K562 (cell line): ENCODE data around the gene PRUNE1. TPM values are rescaled to one million over a fixed set of nuclear protein-coding genes. Genes with fewer than 3 reads are reported as not detected.

ENCODE experiments used
- CBFB ChIP-seq: sonication (generic); formaldehyde crosslinking; IDR thresholded peaks from 2 replicates; pipeline ENCODE4 v1.4.0; 2020; ENCODE audit warnings: mild to moderate bottlenecking, missing genetic modification reagents
- CBX5 ChIP-seq: IDR thresholded peaks from 2 replicates; pipeline ENCODE4 v1.6.1; 2014; ENCODE audit warnings: low read depth, borderline replicate concordance
- EGR1 ChIP-seq: fragments of 450-650 bp; conservative IDR thresholded peaks from 2 replicates; pipeline ENCODE4 v1.6.1; 2017; ENCODE audit warnings: mild to moderate bottlenecking
- SRSF9 ChIP-seq: fragments of 200-400 bp; formaldehyde crosslinking; IDR thresholded peaks from 2 replicates; pipeline ENCODE4 v1.6.1; 2017; ENCODE audit warnings: low read depth, low read length, borderline replicate concordance
- TRIM24 ChIP-seq, 2 experiments: fragments of 450-650 bp; IDR thresholded peaks; 2 replicates each; pipeline ENCODE4 v1.6.1; 2016
- ZFX ChIP-seq: sonication (generic); formaldehyde crosslinking; IDR thresholded peaks from 2 replicates; pipeline ENCODE4 v1.8.0; 2022; ENCODE audit warnings: mild to moderate bottlenecking, missing genetic modification reagents, moderate library complexity
- ZNF140 ChIP-seq: fragments of 250-450 bp; sonication (Bioruptor Pico); IDR thresholded peaks from 2 replicates; pipeline ENCODE4 v1.8.0; 2021; ENCODE audit warnings: moderate library complexity, mild to moderate bottlenecking, inconsistent platforms
- ZNF507 ChIP-seq: conservative IDR thresholded peaks from 2 replicates; pipeline ENCODE4 v1.6.1; 2017; ENCODE audit warnings: missing genetic modification characterization, missing compliant biosample characterization
- polyA plus RNA-seq, 8 experiments: library from polyadenylated mRNA; depleted of rRNA in 4 of 8; stranded (reverse) in 5 of 8; unstranded in 3 of 8; fragments of >200 nt; fragmentation: Nextera tagmentation in 2 of 8; fragmentation: Illumina TruSeq in 1 of 8; extraction: Ambion mirVana in 2 of 8; extraction: Trizol in 1 of 8; gene quantifications; 2 replicates each; pipeline versions ENCODE4 v1.2.1 to v1.2.3, GENCODE V29; 2011 to 2014; ENCODE audit warnings: inconsistent platforms in 1 of 8, missing spikeins in 1 of 8
- total RNA-seq, 7 experiments: library from RNA; depleted of rRNA in 6 of 7; stranded (reverse); fragments of >200 nt in 6 of 7; fragmentation: Illumina TruSeq in 2 of 7; extraction: Trizol in 2 of 7; gene quantifications; 2 replicates each; pipeline versions ENCODE4 v1.2.1 to v1.2.3, GENCODE V29; 2011 to 2021; ENCODE audit warnings: low replicate concordance in 1 of 7
- TF ChIP-seq, protein P1 (sequence below): fragments of 250-450 bp; sonication (Bioruptor Pico); IDR thresholded peaks from 2 replicates; pipeline ENCODE4 v1.8.0; 2021; ENCODE audit warnings: borderline replicate concordance, mild to moderate bottlenecking, moderate library complexity; ENCODE audit not compliant: poor library complexity, severe bottlenecking
- TF ChIP-seq, protein P2 (sequence below), 2 experiments: fragments of 250-450 bp in 1 of 2; fragments of 450-650 bp in 1 of 2; sonication (Bioruptor Pico) in 1 of 2; IDR thresholded peaks; 2 replicates each; pipeline versions ENCODE4 v1.6.1 to v1.8.0; 2016 to 2021; ENCODE audit warnings: mild to moderate bottlenecking in 2 of 2, moderate library complexity in 2 of 2, missing compliant biosample characterization in 1 of 2, missing genetic modification characterization in 1 of 2
- TF ChIP-seq, protein P3 (sequence below): sonication (generic); formaldehyde crosslinking; IDR thresholded peaks from 2 replicates; pipeline ENCODE4 v1.8.0; 2023; ENCODE audit warnings: missing genetic modification reagents, mild to moderate bottlenecking, borderline replicate concordance
- TF ChIP-seq, protein P4 (sequence below): fragments of 450-650 bp; formaldehyde crosslinking; IDR thresholded peaks from 2 replicates; pipeline ENCODE4 v1.4.0; 2022; ENCODE audit warnings: missing genetic modification characterization
- TF ChIP-seq, protein P5 (sequence below): fragments of 250-450 bp; sonication (Bioruptor Pico); IDR thresholded peaks from 2 replicates; pipeline ENCODE4 v1.5.0; 2021; ENCODE audit warnings: mild to moderate bottlenecking, moderate library complexity
- TF ChIP-seq, protein P6 (sequence below): fragments of 450-650 bp; conservative IDR thresholded peaks from 2 replicates; pipeline ENCODE4 v1.6.1; 2016; ENCODE audit warnings: missing genetic modification characterization, low read depth, mild to moderate bottlenecking, missing compliant biosample characterization, moderate library complexity

PRUNE1 gene
- total and polyA plus RNA-seq, 9 of the 15 experiments (the other 6 are each of a cell fraction or from before 2014, with no cell fraction given) = 16.7 to 48.3 (median 26.2) TPM

DNA sequence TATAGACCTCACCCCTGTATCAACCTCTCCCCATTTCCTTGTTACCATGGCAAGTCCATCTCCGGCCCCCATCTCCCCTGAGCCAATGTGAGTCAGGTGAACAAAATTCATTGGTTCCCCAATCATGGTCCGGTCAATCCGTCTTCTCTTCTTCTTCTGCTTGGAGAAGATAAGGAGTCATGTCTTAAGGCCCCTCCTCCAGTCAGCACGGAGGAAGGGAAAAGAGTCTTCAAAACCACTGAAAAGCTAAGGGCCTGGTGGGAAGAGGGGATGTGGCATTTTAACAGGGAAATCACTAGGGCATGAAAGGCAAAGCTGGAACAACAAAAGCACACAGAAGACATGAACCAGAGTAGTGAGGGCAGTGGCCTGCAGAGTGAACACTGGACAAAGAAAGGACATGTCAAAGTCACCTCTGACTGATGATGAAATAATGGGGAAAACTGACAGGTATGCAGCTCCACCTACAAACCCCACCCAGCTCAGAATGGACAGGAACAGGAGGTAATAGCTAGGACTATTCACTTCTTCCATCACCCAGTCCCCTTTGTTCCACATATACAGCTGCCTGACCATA, 46.8 kb downstream of the PRUNE1 start (continued):
- no peak for TF ChIP-seq EGR1
- no peak for TF ChIP-seq ZFX (CRISPR knock-in tag)
- no peak for TF ChIP-seq CBFB (CRISPR knock-in tag)
- TF ChIP-seq, protein P1, sequence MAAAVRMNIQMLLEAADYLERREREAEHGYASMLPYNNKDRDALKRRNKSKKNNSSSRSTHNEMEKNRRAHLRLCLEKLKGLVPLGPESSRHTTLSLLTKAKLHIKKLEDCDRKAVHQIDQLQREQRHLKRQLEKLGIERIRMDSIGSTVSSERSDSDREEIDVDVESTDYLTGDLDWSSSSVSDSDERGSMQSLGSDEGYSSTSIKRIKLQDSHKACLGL (CRISPR knock-in tag) = no peak
- TF ChIP-seq, protein P2, sequence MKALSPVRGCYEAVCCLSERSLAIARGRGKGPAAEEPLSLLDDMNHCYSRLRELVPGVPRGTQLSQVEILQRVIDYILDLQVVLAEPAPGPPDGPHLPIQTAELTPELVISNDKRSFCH (CRISPR knock-in tag; IDR thresholded peaks at IDR 0.05) = no peak
- TF ChIP-seq, protein P2 (tag; IDR thresholded peaks at IDR 0.05) = 0 out of 2 replicates have a peak, but pooled peaks have one; percentile 43
- no peak for TF ChIP-seq CBX5
- TF ChIP-seq, protein P3, sequence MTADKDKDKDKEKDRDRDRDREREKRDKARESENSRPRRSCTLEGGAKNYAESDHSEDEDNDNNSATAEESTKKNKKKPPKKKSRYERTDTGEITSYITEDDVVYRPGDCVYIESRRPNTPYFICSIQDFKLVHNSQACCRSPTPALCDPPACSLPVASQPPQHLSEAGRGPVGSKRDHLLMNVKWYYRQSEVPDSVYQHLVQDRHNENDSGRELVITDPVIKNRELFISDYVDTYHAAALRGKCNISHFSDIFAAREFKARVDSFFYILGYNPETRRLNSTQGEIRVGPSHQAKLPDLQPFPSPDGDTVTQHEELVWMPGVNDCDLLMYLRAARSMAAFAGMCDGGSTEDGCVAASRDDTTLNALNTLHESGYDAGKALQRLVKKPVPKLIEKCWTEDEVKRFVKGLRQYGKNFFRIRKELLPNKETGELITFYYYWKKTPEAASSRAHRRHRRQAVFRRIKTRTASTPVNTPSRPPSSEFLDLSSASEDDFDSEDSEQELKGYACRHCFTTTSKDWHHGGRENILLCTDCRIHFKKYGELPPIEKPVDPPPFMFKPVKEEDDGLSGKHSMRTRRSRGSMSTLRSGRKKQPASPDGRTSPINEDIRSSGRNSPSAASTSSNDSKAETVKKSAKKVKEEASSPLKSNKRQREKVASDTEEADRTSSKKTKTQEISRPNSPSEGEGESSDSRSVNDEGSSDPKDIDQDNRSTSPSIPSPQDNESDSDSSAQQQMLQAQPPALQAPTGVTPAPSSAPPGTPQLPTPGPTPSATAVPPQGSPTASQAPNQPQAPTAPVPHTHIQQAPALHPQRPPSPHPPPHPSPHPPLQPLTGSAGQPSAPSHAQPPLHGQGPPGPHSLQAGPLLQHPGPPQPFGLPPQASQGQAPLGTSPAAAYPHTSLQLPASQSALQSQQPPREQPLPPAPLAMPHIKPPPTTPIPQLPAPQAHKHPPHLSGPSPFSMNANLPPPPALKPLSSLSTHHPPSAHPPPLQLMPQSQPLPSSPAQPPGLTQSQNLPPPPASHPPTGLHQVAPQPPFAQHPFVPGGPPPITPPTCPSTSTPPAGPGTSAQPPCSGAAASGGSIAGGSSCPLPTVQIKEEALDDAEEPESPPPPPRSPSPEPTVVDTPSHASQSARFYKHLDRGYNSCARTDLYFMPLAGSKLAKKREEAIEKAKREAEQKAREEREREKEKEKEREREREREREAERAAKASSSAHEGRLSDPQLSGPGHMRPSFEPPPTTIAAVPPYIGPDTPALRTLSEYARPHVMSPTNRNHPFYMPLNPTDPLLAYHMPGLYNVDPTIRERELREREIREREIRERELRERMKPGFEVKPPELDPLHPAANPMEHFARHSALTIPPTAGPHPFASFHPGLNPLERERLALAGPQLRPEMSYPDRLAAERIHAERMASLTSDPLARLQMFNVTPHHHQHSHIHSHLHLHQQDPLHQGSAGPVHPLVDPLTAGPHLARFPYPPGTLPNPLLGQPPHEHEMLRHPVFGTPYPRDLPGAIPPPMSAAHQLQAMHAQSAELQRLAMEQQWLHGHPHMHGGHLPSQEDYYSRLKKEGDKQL (CRISPR knock-in tag) = no peak
- TF ChIP-seq, protein P4, sequence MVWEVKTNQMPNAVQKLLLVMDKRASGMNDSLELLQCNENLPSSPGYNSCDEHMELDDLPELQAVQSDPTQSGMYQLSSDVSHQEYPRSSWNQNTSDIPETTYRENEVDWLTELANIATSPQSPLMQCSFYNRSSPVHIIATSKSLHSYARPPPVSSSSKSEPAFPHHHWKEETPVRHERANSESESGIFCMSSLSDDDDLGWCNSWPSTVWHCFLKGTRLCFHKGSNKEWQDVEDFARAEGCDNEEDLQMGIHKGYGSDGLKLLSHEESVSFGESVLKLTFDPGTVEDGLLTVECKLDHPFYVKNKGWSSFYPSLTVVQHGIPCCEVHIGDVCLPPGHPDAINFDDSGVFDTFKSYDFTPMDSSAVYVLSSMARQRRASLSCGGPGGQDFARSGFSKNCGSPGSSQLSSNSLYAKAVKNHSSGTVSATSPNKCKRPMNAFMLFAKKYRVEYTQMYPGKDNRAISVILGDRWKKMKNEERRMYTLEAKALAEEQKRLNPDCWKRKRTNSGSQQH = peak; percentile 74; the same call in 1 of the 2 replicates
- no peak for TF ChIP-seq ZNF507
- TF ChIP-seq TRIM24 (IDR thresholded peaks at IDR 0.05) = peak in 1 of 2 experiments; percentile 37; a peak in 1 of 4 replicates
- TF ChIP-seq, protein P5, sequence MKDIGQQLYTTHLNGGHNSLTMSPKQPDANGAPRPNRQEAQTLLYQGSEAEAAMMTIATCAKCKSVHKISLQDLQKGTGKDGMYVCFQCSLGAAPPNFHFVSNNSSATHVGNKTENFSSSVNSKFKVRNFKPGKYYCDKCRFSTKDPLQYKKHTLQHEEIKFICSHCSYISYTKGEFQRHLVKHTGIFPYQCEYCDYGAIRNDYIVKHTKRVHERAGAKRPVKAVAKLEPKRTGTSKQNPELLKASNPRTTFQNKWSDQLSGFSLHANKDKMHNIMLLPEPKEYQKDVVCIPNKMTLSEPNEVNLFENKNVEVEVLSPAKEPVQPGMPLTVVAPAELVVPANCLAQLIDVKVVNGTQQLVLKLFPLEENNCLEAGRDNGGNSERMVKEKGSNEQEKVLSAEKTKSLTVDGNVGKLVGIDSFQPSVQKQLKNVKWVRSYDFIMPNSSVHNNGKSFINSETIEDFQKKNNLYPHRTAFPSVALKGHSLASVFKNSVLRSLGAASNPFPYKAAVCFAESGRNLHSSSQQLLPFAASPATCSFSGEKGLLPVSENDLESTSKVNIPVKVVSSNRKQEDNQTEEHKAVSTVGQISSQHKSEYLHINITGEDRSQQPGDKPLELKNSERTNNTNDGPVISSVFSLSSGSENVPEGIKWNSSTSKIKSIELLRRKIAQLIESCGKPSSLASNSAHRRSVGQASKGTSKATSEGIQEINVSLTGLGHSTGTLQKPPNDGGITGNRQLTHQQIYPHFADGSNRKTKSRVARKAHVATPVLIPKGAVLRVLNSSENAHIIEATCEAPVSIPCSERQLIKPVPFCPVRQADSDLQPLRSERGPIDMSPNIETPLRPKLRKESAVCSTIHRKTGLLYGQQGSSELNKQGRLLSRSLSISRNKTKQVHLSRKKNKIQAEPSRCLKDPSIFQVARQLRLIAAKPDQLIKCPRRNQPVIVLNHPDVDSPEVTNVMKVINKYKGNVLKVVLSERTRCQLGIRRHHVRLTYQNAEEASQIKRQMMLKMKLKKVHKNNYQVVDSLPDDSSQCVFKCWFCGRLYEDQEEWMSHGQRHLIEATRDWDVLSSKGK (CRISPR knock-in tag) = no peak
- no peak for TF ChIP-seq SRSF9
- no peak for TF ChIP-seq ZNF140 (CRISPR knock-in tag)
- TF ChIP-seq, protein P6, sequence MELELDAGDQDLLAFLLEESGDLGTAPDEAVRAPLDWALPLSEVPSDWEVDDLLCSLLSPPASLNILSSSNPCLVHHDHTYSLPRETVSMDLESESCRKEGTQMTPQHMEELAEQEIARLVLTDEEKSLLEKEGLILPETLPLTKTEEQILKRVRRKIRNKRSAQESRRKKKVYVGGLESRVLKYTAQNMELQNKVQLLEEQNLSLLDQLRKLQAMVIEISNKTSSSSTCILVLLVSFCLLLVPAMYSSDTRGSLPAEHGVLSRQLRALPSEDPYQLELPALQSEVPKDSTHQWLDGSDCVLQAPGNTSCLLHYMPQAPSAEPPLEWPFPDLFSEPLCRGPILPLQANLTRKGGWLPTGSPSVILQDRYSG (tag) = no peak
